GM12878 (cell line): ENCODE data around the gene ARTN. TPM values are rescaled to one million over a fixed set of nuclear protein-coding genes. Genes with fewer than 3 reads are reported as not detected.

Source experiments
- ATAC-seq: fragments of 200-7000 bp; cut with Tn5 transposase; 3 replicates; pipeline ENCODE4 v1.9.1; 2020; ENCODE audit warnings: mild to moderate bottlenecking, moderate library complexity
- BruUV-seq: library from RNA; stranded (reverse); fragments of 400-500 nt; replicated peaks from 2 replicates; lab custom pipeline; 2021; lab: Mats Ljungman, UMichigan
- CTCF ChIA-PET: fragments of 300-600 bp; sonication (Branson Sonifier 250); formaldehyde crosslinking; extraction: SDS; loops from one replicate; lab custom pipeline; 2021; ENCODE audit warnings: inconsistent platforms; lab: Yijun Ruan, JAX
- POLR2A ChIA-PET: fragments of 350-600 bp; formaldehyde crosslinking; extraction: SDS; loops from one replicate; lab custom pipeline; 2021; ENCODE audit warnings: inconsistent platforms; lab: Charles Lee
- RAD21 ChIA-PET: fragments of 300-600 bp; sonication (Branson Sonifier 250); formaldehyde crosslinking; loops from one replicate; lab custom pipeline; 2023; ENCODE audit warnings: antibody characterized with exemption; ENCODE audit not compliant: unreplicated experiment; lab: Charles Lee
- SMC1A ChIA-PET: fragments of 300-600 bp; sonication (Branson Sonifier 250); formaldehyde crosslinking; loops from one replicate; lab custom pipeline; 2023; ENCODE audit not compliant: unreplicated experiment, uncharacterized antibody; lab: Charles Lee
- DNase-seq: peaks from one replicate; pipeline ENCODE4 v3.0.0-alpha.2; 2011; ENCODE audit warnings: low read depth, low spot score
- FAIRE-seq: peaks from 3 replicates; lab custom pipeline; 2011; peaks lifted over from hg19 to GRCh38; lab: Jason Lieb, UNC
- H2AFZ ChIP-seq: 2 replicates; pipeline ENCODE4 v1.6.0; 2011; ENCODE audit warnings: low read depth, low read length, control low read depth; ENCODE audit not compliant: control insufficient read depth
- H3K27ac ChIP-seq: 2 replicates; pipeline ENCODE4 v1.5.1; 2011; ENCODE audit warnings: control low read depth; ENCODE audit not compliant: control insufficient read depth, insufficient read depth
- H3K27me3 ChIP-seq, 2 experiments: replicated peaks in 1 of 2; 2 replicates each; pipeline versions ENCODE4 v1.6.0 to v1.6.1; 2011; ENCODE audit warnings: low read length in 1 of 2; ENCODE audit not compliant: control insufficient read depth in 2 of 2, insufficient read depth in 2 of 2
- H3K36me3 ChIP-seq, 2 experiments: 2 replicates each; pipeline ENCODE4 v1.5.1; 2011; ENCODE audit warnings: low read length in 1 of 2; ENCODE audit not compliant: control insufficient read depth in 2 of 2, insufficient read depth in 2 of 2
- H3K4me1 ChIP-seq: 2 replicates; pipeline ENCODE4 v1.6.1; 2011; ENCODE audit warnings: mild to moderate bottlenecking, low read length, moderate library complexity, mixed read lengths; ENCODE audit not compliant: control insufficient read depth, insufficient read depth
- H3K4me2 ChIP-seq: 2 replicates; pipeline ENCODE4 v1.6.0; 2011; ENCODE audit warnings: control low read depth; ENCODE audit not compliant: control insufficient read depth, insufficient read depth
- H3K4me3 ChIP-seq: fragments of 200-600 bp; sonication (generic); 2 replicates; pipeline ENCODE4 v1.5.1; 2016
- H3K79me2 ChIP-seq: 2 replicates; pipeline ENCODE4 v1.6.0; 2011; ENCODE audit warnings: low read length; ENCODE audit not compliant: control insufficient read depth, insufficient read depth
- H3K9ac ChIP-seq: 2 replicates; pipeline ENCODE4 v1.8.0; 2011; ENCODE audit warnings: low read length, control low read depth, mixed read lengths; ENCODE audit not compliant: control insufficient read depth, insufficient read depth
- H3K9me3 ChIP-seq: replicated peaks from 3 replicates; pipeline ENCODE4 v1.5.1; 2011; ENCODE audit warnings: mild to moderate bottlenecking, low read length; ENCODE audit not compliant: control insufficient read depth, insufficient read depth
- H4K20me1 ChIP-seq: 2 replicates; pipeline ENCODE4 v1.6.0; 2011; ENCODE audit not compliant: control insufficient read depth, insufficient read depth
- CREB1 ChIP-seq: IDR thresholded peaks from 2 replicates; pipeline ENCODE4 v1.6.1; 2012; ENCODE audit warnings: low read depth, mild to moderate bottlenecking, inconsistent platforms
- E4F1 ChIP-seq: fragments of 450-650 bp; IDR thresholded peaks from 2 replicates; pipeline ENCODE4 v1.6.1; 2018; ENCODE audit warnings: borderline replicate concordance, mild to moderate bottlenecking; ENCODE audit not compliant: partially characterized antibody
- FOXM1 ChIP-seq: IDR thresholded peaks from 2 replicates; pipeline ENCODE4 v1.6.1; 2012; ENCODE audit warnings: low read depth, mild to moderate bottlenecking, inconsistent platforms, low read length, moderate library complexity
- HDAC6 ChIP-seq: fragments of 200-600 bp; sonication (generic); IDR thresholded peaks from one replicate; pipeline ENCODE4 v1.8.0; 2017; ENCODE audit warnings: antibody characterized with exemption; ENCODE audit not compliant: unreplicated experiment
- IRF3 ChIP-seq: fragments of 450-650 bp; IDR thresholded peaks from 2 replicates; pipeline ENCODE4 v1.6.1; 2014; ENCODE audit warnings: mild to moderate bottlenecking
- JUND ChIP-seq: IDR thresholded peaks from 2 replicates; pipeline ENCODE4 v1.6.1; 2012; ENCODE audit warnings: low read depth, mild to moderate bottlenecking, low read length, improper control_type of control experiment, moderate library complexity
- PRDM15 ChIP-seq: fragments of 450-650 bp; formaldehyde crosslinking; IDR thresholded peaks from 2 replicates; pipeline ENCODE4 v1.4.0; 2020; ENCODE audit warnings: mild to moderate bottlenecking, moderate library complexity
- RCOR1 ChIP-seq: conservative IDR thresholded peaks from 2 replicates; pipeline ENCODE4 v1.6.1; 2012; ENCODE audit warnings: low read depth, low read length, improper control_type of control experiment
- SREBF1 ChIP-seq: IDR thresholded peaks from 2 replicates; pipeline ENCODE4 v1.6.1; 2012; ENCODE audit warnings: mild to moderate bottlenecking, low read length
- STAT3 ChIP-seq: IDR thresholded peaks from 2 replicates; pipeline ENCODE4 v1.6.1; 2011; ENCODE audit warnings: low read depth, low read length, improper control_type of control experiment
- SUPT20H ChIP-seq: IDR thresholded peaks from 2 replicates; pipeline ENCODE4 v1.6.1; 2011; ENCODE audit warnings: low read depth, mild to moderate bottlenecking, low read length, moderate library complexity, borderline replicate concordance; ENCODE audit not compliant: control insufficient read depth
- TAF1 ChIP-seq: IDR thresholded peaks from 2 replicates; pipeline ENCODE4 v1.6.1; 2011; ENCODE audit warnings: mild to moderate bottlenecking, low read depth, low read length, borderline replicate concordance
- TARDBP ChIP-seq: IDR thresholded peaks from 2 replicates; pipeline ENCODE4 v1.6.1; 2016; ENCODE audit warnings: borderline replicate concordance
- USF1 ChIP-seq: IDR thresholded peaks from 2 replicates; pipeline ENCODE4 v1.6.1; 2011; ENCODE audit warnings: borderline replicate concordance, low read depth, mild to moderate bottlenecking, moderate library complexity, mixed read lengths, low read length; ENCODE audit not compliant: insufficient read depth; ENCODE audit errors: extremely low read length
- YY1 ChIP-seq: IDR thresholded peaks from 2 replicates; pipeline ENCODE4 v1.6.1; 2011; ENCODE audit warnings: low read depth, mild to moderate bottlenecking, low read length
- ZNF274 ChIP-seq: IDR thresholded peaks from one replicate; pipeline ENCODE4 v1.8.0; 2011; ENCODE audit not compliant: insufficient read length, insufficient read depth
- WGBS: methylation state at CpG from one replicate; pipeline ENCODE4 v1.1.6; 2016; ENCODE audit warnings: low lambda C conversion rate; ENCODE audit not compliant: insufficient replicate concordance, insufficient coverage; ENCODE audit errors: missing lambda C conversion rate; 5-methylcytosine and 5-hydroxymethylcytosine counted together
- in situ Hi-C: fragments of 300-500 bp; cut with MboI; formaldehyde crosslinking; loops from 9 replicates; pipeline ENCODE4 v1.14.3; 2018; ENCODE audit warnings: mixed read lengths
- intact Hi-C: fragments of 100-400 bp; cut with micrococcal nuclease; formaldehyde crosslinking; loops from one replicate; pipeline ENCODE4 v1.14.2; 2022; ENCODE audit not compliant: unreplicated experiment
- polyA plus RNA-seq, 11 experiments: library from polyadenylated mRNA; depleted of rRNA in 4 of 11; unstranded in 6 of 11; stranded (reverse) in 5 of 11; fragments of >200 nt; fragmentation: Nextera tagmentation in 4 of 11; fragmentation: Illumina TruSeq in 1 of 11; extraction: Ambion mirVana in 4 of 11; extraction: Trizol in 1 of 11; gene quantifications; 1 replicate in 1 of 11; 2 replicates in 10 of 11; pipeline versions ENCODE4 v1.2.1 to v1.2.3, GENCODE V29; 2011 to 2016; ENCODE audit warnings: inconsistent platforms in 2 of 11, missing spikeins in 2 of 11, low read depth in 1 of 11
- total RNA-seq, 4 experiments: library from RNA; depleted of rRNA in 3 of 4; stranded (reverse); fragments of >200 nt in 3 of 4; fragmentation: Illumina TruSeq in 1 of 4; extraction: Trizol in 1 of 4; gene quantifications; 2 replicates each; pipeline versions ENCODE4 v1.2.1 to v1.2.3, GENCODE V29; 2013 to 2021

The ARTN gene
- total and polyA plus RNA-seq, 10 of the 15 experiments (the other 5 are each of a cell fraction or from before 2014, with no cell fraction given): 0.06 to 2.1 (median 0.34) TPM; not detected in 1

- in situ Hi-C loops (no loop called here), intact Hi-C loops (no loop called here)
- ChIA-PET CTCF (interaction anchor here (1.5 to 3.8 kb wide), 3 partner anchors 33 to 138 kb away, joined by 6 to 13 read pairs (median 7); no protein-coding TSS in a partner anchor), SMC1A (interaction anchor here (1.3 to 1.7 kb wide), 2 partner anchors 9 to 10 kb away, joined by 3 to 5 read pairs; no protein-coding TSS in a partner anchor), RAD21 (no interaction called here), POLR2A (no interaction called here)
- Histone ChIP-seq H3K27ac (no peak overlapping the region), H3K4me1 (no peaks in the 10 kb centered on the region), H3K27me3 (no peaks in the 10 kb centered on the region), H3K4me3 (no peak overlapping the region), H3K9me3 (no peaks in the 10 kb centered on the region), H3K9ac (no peak overlapping the region), H4K20me1 (no peaks in the 10 kb centered on the region), H2AFZ (no peak overlapping the region), H3K4me2 (no peak overlapping the region), H3K79me2 (no peaks in the 10 kb centered on the region), H3K36me3 (no peaks in the 10 kb centered on the region; a peak in 2 of 4 replicates)
- WGBS: 78% methylated on average over 7 of the region's 7 CpGs
- no TSS peak for BruUV-seq
- FAIRE-seq (no peak), DNase-seq (no peak), ATAC-seq (no peak)
- TF ChIP-seq STAT3 (no peak), USF1 (no peak), ZNF274 (no peak), PRDM15 (CRISPR knock-in tag) (no peak), TARDBP (no peak), IRF3 (no peak), FOXM1 (no peak), RCOR1 (no peak), YY1 (no peak), CREB1 (no peak), SREBF1 (no peak), HDAC6 (no peak), TAF1 (no peak), SUPT20H (no peak), E4F1 (no peak), JUND (no peak)
Measured at GRCh38 chr1:43901196-43901961, 32.2 kb upstream of the ARTN start.
